HG03097 (cell line): Measurements from ENCODE around the gene MRAP2.
"Not testable (repeated sequence)": the region's sequence is repeated elsewhere in the genome, so short reads cannot be mapped to it uniquely, and the experiment has no call there.

Experiments
- ATAC-seq: cut with Tn5 transposase; IDR thresholded peaks from one replicate; pipeline ENCODE4 v1.9.1; 2021; ENCODE audit not compliant: unreplicated experiment, low FRiP score

The MRAP2 gene

GRCh38 chr6:84118191-84118590, 84.6 kb downstream of the MRAP2 start:
- no peak for ATAC-seq

- no peak for ATAC-seq
Measured at GRCh38 chr6:84119277-84119676, 85.7 kb downstream of the MRAP2 start.

- ATAC-seq, result no peak
Measured at GRCh38 chr6:84123186-84123585, 89.6 kb downstream of the MRAP2 start.

- ATAC-seq, result not testable (repeated sequence)
Measured at GRCh38 chr6:84129588-84129987, 96.0 kb downstream of the MRAP2 start.

- ATAC-seq, result not testable (repeated sequence)
Measured at GRCh38 chr6:84133385-84133784, 99.8 kb downstream of the MRAP2 start.

- no peak for ATAC-seq
Measured at GRCh38 chr6:84135291-84135690, 101.7 kb downstream of the MRAP2 start.

GRCh38 chr6:84136364-84137050, 102.9 kb downstream of the MRAP2 start:
- no peak for ATAC-seq

GRCh38 chr6:84137051-84137375, 103.4 kb downstream of the MRAP2 start:
- ATAC-seq, result no peak

- ATAC-seq, result no peak
Measured at GRCh38 chr6:84137989-84138575, 104.5 kb downstream of the MRAP2 start.

GRCh38 chr6:84139311-84139710, 105.7 kb downstream of the MRAP2 start:
- no peak for ATAC-seq
